GDM1 (cell line): ENCODE measurements around the gene GPR27.

ENCODE experiments used
- DNase-seq: peaks from one replicate; lab custom pipeline; 2025; lab: John Stamatoyannopoulos, UW

GPR27 gene

GRCh38 chr3:71786217-71786549 lies 32.5 kb downstream of the GPR27 start:
- DNase-seq: no peak

GRCh38 chr3:71786551-71786950 lies 32.9 kb downstream of the GPR27 start:
- no peak for DNase-seq

- no peak for DNase-seq
Observed at GRCh38 chr3:71787851-71788405, 34.3 kb downstream of the GPR27 start.

GRCh38 chr3:71789922-71790321 lies 36.3 kb downstream of the GPR27 start:
- no peak for DNase-seq

- DNase-seq: no peak
Observed at GRCh38 chr3:71791634-71792033, 38.0 kb downstream of the GPR27 start.

- DNase-seq: no peak
Observed at GRCh38 chr3:71796290-71796689, 42.6 kb downstream of the GPR27 start.

- no peak for DNase-seq
Observed at GRCh38 chr3:71797455-71797854, 43.8 kb downstream of the GPR27 start.

GRCh38 chr3:71800023-71800422 lies 46.4 kb downstream of the GPR27 start:
- no peak for DNase-seq

GRCh38 chr3:71801986-71802385 lies 48.3 kb downstream of the GPR27 start:
- no peak for DNase-seq

GRCh38 chr3:71803248-71803647 lies 49.6 kb downstream of the GPR27 start:
- no peak for DNase-seq

- DNase-seq: peak; percentile 25
Observed at GRCh38 chr3:71805199-71805598, 51.5 kb downstream of the GPR27 start.

GRCh38 chr3:71805691-71806090 lies 52.0 kb downstream of the GPR27 start:
- DNase-seq: no peak
